Karpas-422 (cell line): Measurements from ENCODE around the gene PRPH. TPM values are rescaled to one million over a fixed set of nuclear protein-coding genes. Genes with fewer than 3 reads are reported as not detected.
"Not testable (repeated sequence)": the region's sequence is repeated elsewhere in the genome, so short reads cannot be mapped to it uniquely, and the experiment has no call there.

ENCODE experiments used
- DNase-seq: peaks from one replicate; pipeline ENCODE4 v3.0.0-alpha.2; 2015
- H2AFZ ChIP-seq: fragments of 200-600 bp; sonication (generic); 2 replicates; pipeline ENCODE4 v1.6.1; 2014; ENCODE audit warnings: antibody characterized with exemption, low read length, mixed read lengths
- H3K27ac ChIP-seq: fragments of 200-600 bp; sonication (generic); 2 replicates; pipeline ENCODE4 v1.5.1; 2014; ENCODE audit warnings: mild to moderate bottlenecking, low read length, moderate library complexity
- H3K27me3 ChIP-seq: fragments of 200-600 bp; sonication (generic); 2 replicates; pipeline ENCODE4 v1.6.1; 2014; ENCODE audit warnings: low read length, mixed read lengths
- H3K36me3 ChIP-seq: fragments of 200-600 bp; sonication (generic); 2 replicates; pipeline ENCODE4 v1.6.1; 2014; ENCODE audit warnings: low read length, mixed read lengths; ENCODE audit not compliant: insufficient read depth
- H3K4me1 ChIP-seq: fragments of 200-600 bp; sonication (generic); 2 replicates; pipeline ENCODE4 v1.6.1; 2014; ENCODE audit warnings: mild to moderate bottlenecking, low read length, mixed read lengths
- H3K4me2 ChIP-seq: fragments of 200-600 bp; sonication (generic); 2 replicates; pipeline ENCODE4 v1.6.1; 2014; ENCODE audit warnings: low read length, low read depth, mild to moderate bottlenecking; ENCODE audit not compliant: poor library complexity, severe bottlenecking
- H3K4me3 ChIP-seq: fragments of 200-600 bp; sonication (generic); 2 replicates; pipeline ENCODE4 v1.5.1; 2014; ENCODE audit warnings: mild to moderate bottlenecking, antibody characterized with exemption, low read length, mixed read lengths
- H3K79me2 ChIP-seq: fragments of 200-600 bp; sonication (generic); 2 replicates; pipeline ENCODE4 v1.6.1; 2014; ENCODE audit warnings: mild to moderate bottlenecking, low read length, mixed read lengths
- H3K9ac ChIP-seq: fragments of 200-600 bp; sonication (generic); 2 replicates; pipeline ENCODE4 v1.6.0; 2014; ENCODE audit warnings: low read length
- H3K9me2 ChIP-seq: fragments of 200-600 bp; sonication (generic), shearing (Covaris generic); replicated peaks from 2 replicates; pipeline ENCODE4 v1.6.0; 2014; ENCODE audit warnings: mild to moderate bottlenecking, low read length, moderate library complexity; ENCODE audit not compliant: insufficient read depth
- H3K9me3 ChIP-seq: fragments of 300-700, 200-600 bp; sonication (generic); 2 replicates; pipeline ENCODE4 v1.6.1; 2014; ENCODE audit warnings: low read length, mixed read lengths
- H4K20me1 ChIP-seq: fragments of 200-600 bp; sonication (generic); 2 replicates; pipeline ENCODE4 v1.6.1; 2014; ENCODE audit warnings: mild to moderate bottlenecking, antibody characterized with exemption, low read length, low read depth; ENCODE audit not compliant: insufficient read depth
- total RNA-seq: library from RNA; depleted of rRNA; stranded (reverse); fragments of >200 nt; shearing (Covaris generic); gene quantifications from 2 replicates; pipeline ENCODE4 v1.2.3, GENCODE V29; 2014; ENCODE audit warnings: low replicate concordance

PRPH gene
- total RNA-seq, 1 experiment from 2014 or later: 0.52 TPM

GRCh38 chr12:49260571-49261363 is 34.2 kb upstream of the PRPH start:
- Histone ChIP-seq H4K20me1 (no peaks in the 10 kb centered on the region), H3K27me3 (no peaks in the 10 kb centered on the region), H3K79me2 (peaks cover 8% of the 10 kb centered on the region), H2AFZ (no peak overlapping the region), H3K4me3 (no peak overlapping the region), H3K9ac (no peak overlapping the region), H3K9me3 (no peaks in the 10 kb centered on the region), H3K4me1 (peaks cover 13% of the 10 kb centered on the region), H3K36me3 (no peaks in the 10 kb centered on the region), H3K4me2 (no peak overlapping the region), H3K9me2 (no peaks in the 10 kb centered on the region), H3K27ac (no peak overlapping the region)
- no peak for DNase-seq

DNA sequence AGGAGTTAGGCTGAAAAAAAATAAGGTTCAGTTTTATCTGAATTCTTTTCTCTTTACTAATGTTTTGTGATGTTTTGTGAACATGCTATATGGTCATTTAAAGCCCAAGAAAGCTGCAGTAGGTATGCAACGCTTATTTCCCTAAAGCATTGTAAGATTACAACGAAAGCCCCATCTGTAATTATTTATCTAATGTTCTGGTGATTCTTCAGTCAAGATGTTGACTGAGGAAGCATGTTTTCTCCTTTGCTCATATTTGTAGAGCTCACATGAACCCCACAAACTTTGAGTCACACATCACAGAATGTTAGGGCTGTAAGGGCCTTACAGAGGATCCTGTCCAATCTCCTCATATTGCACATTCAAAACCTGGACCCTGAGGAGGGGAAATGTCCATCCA is 33.2 kb upstream of the PRPH start:
- Histone ChIP-seq H2AFZ (no peak overlapping the region), H3K9me2 (no peaks in the 10 kb centered on the region), H3K4me1 (peaks cover 22% of the 10 kb centered on the region), H3K9me3 (no peaks in the 10 kb centered on the region), H4K20me1 (peaks cover 5% of the 10 kb centered on the region), H3K79me2 (peaks cover 18% of the 10 kb centered on the region), H3K27me3 (no peaks in the 10 kb centered on the region), H3K4me3 (no peak overlapping the region), H3K36me3 (peaks cover 4% of the 10 kb centered on the region; the same call in 1 of the 2 replicates), H3K4me2 (no peak overlapping the region), H3K27ac (no peak overlapping the region), H3K9ac (no peak overlapping the region)
- DNase-seq: no peak

DNA sequence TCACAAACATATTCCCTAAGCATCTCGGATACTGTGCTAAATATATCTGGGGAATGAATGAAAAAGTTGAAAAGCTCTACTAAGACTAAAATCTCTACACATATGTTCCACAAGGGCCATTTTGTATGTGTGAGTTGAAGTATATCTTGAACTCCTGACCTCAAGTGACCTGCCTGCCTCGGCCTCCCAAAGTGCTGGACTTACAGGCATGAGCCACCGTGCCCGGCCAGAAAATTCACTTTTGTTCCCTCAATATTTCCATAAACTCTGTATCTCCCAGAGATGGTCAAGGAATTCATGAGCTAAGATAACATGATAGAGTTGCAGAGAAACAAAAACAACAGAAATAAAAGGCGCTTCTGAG is 31.6 kb upstream of the PRPH start:
- Histone ChIP-seq H3K4me1 (peaks cover 26% of the 10 kb centered on the region), H3K4me3 (peak overlapping the region; percentile 95; the same call in 1 of the 2 replicates), H2AFZ (no peak overlapping the region), H3K4me2 (peak overlapping the region; percentile 81), H3K9me2 (no peaks in the 10 kb centered on the region), H3K9me3 (no peaks in the 10 kb centered on the region), H3K79me2 (peaks cover 32% of the 10 kb centered on the region), H3K27me3 (no peaks in the 10 kb centered on the region), H3K9ac (no peak overlapping the region), H3K36me3 (peaks cover 15% of the 10 kb centered on the region; the same call in 1 of the 2 replicates), H4K20me1 (peaks cover 17% of the 10 kb centered on the region), H3K27ac (no peak overlapping the region)
- no peak for DNase-seq

- Histone ChIP-seq H3K27ac (peak overlapping the region; percentile 21; the same call in 1 of the 2 replicates), H3K79me2 (peaks cover 37% of the 10 kb centered on the region), H4K20me1 (peaks cover 22% of the 10 kb centered on the region), H3K4me3 (peak overlapping the region; percentile 95), H3K27me3 (no peaks in the 10 kb centered on the region), H3K9me3 (no peaks in the 10 kb centered on the region), H2AFZ (peak overlapping the region; percentile 92), H3K4me1 (peaks cover 26% of the 10 kb centered on the region), H3K36me3 (peaks cover 20% of the 10 kb centered on the region), H3K9ac (peak overlapping the region; percentile 98), H3K4me2 (peak overlapping the region; percentile 81), H3K9me2 (no peaks in the 10 kb centered on the region)
- peak; percentile 69 for DNase-seq
These were observed 30.5 kb upstream of the PRPH start for GRCh38 chr12:49264466-49264872.

- Histone ChIP-seq H4K20me1 (peaks cover 22% of the 10 kb centered on the region), H3K4me3 (peak within 1 kb of the TSS; percentile 95), H3K4me1 (peaks cover 26% of the 10 kb centered on the region), H3K79me2 (peaks cover 37% of the 10 kb centered on the region), H3K4me2 (peak within 1 kb of the TSS; percentile 81), H2AFZ (peak within 1 kb of the TSS; percentile 92), H3K9ac (peak within 1 kb of the TSS; percentile 98), H3K9me3 (no peaks in the 10 kb centered on the region), H3K36me3 (peaks cover 25% of the 10 kb centered on the region), H3K27me3 (no peaks in the 10 kb centered on the region), H3K9me2 (no peaks in the 10 kb centered on the region), H3K27ac (peak within 1 kb of the TSS; percentile 81)
- peak; percentile 97 for DNase-seq
These were observed 29.8 kb upstream of the PRPH start, which contains the start of gene TUBA1C for GRCh38 chr12:49264873-49265792. Gene TUBA1C (plus strand): TSS chr12:49265082. CDS start chr12:49265182, 100 bp downstream.

DNA sequence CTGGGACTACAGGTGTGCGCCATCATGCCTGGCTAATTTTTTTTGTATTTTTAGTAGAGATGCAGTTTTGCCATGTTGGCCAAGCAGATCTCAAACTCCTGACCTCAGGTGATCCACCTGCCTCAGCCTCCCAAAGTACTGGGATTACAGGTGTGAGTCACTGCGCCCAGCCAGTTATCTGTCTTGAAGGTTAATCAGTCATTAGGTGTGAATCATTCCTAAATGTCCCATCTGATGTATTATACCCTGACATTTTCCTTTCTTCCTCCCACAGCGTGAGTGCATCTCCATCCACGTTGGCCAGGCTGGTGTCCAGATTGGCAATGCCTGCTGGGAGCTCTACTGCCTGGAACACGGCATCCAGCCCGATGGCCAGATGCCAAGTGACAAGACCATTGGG is 25.8 kb upstream of the PRPH start:
- not testable (repeated sequence) for H3K4me3 ChIP-seq, DNase-seq, H3K9me3 ChIP-seq, H3K27ac ChIP-seq, H2AFZ ChIP-seq, H3K4me2 ChIP-seq, H3K27me3 ChIP-seq, H3K9me2 ChIP-seq, H3K9ac ChIP-seq
- Histone ChIP-seq H3K4me1 (peaks cover 17% of the 10 kb centered on the region), H3K79me2 (peaks cover 37% of the 10 kb centered on the region), H3K36me3 (peaks cover 25% of the 10 kb centered on the region), H4K20me1 (peaks cover 22% of the 10 kb centered on the region)

DNA sequence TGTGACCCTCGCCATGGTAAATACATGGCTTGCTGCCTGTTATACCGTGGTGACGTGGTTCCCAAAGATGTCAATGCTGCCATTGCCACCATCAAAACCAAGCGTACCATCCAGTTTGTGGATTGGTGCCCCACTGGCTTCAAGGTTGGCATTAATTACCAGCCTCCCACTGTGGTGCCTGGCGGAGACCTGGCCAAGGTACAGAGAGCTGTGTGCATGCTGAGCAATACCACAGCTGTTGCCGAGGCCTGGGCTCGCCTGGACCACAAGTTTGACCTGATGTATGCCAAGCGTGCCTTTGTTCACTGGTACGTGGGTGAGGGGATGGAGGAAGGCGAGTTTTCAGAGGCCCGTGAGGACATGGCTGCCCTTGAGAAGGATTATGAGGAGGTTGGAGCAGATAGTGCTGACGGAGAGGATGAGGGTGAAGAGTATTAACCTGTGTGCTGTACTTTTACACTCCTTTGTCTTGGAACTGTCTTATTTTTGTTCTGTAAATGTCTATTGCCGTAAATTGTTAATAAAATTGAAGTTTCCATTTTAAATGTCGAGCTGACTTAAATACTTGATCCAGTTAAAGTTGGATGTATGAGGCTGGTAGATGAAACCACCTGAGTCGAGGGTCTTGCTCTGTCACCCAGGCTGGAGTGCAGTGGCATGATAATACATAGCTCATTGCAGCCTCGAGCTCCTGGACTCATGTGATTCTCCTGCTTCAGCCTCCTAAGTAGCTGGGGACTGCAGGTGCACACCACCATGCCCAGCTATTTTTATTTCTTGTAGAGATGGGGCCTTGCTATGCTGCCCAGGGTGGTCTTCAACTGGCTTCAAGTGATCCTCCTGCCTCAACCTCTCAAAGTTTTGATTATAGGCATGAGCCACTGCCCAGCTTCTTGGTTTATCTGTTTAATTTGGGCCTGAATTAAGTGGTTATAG is 21.9 kb upstream of the PRPH start:
- Histone ChIP-seq H3K36me3 (peaks cover 11% of the 10 kb centered on the region), H3K9ac (no peak overlapping the region), H2AFZ (no peak overlapping the region), H3K4me2 (no peak overlapping the region), H3K4me1 (no peaks in the 10 kb centered on the region), H3K9me2 (no peaks in the 10 kb centered on the region), H4K20me1 (peaks cover 6% of the 10 kb centered on the region; the same call in 1 of the 2 replicates), H3K4me3 (no peak overlapping the region), H3K27me3 (no peaks in the 10 kb centered on the region), H3K9me3 (no peaks in the 10 kb centered on the region), H3K79me2 (peaks cover 6% of the 10 kb centered on the region), H3K27ac (no peak overlapping the region)
- DNase-seq: no peak
